AG04450 (cell line): ENCODE data around the gene POU6F1. TPM values are rescaled to one million over a fixed set of nuclear protein-coding genes. Genes with fewer than 3 reads are reported as not detected.

Experiments used
- CTCF ChIA-PET: fragments of 300-600, 350-600 bp; formaldehyde crosslinking; extraction: SDS; loops from one replicate; lab custom pipeline; 2022; ENCODE audit warnings: antibody characterized with exemption, inconsistent platforms; lab: Charles Lee
- POLR2A ChIA-PET: fragments of 350-600 bp; formaldehyde crosslinking; extraction: SDS; loops from one replicate; lab custom pipeline; 2021; ENCODE audit warnings: antibody characterized with exemption, inconsistent platforms; lab: Yijun Ruan, JAX
- DNase-seq: peaks from one replicate; pipeline ENCODE4 v3.0.0-alpha.2; 2011; ENCODE audit warnings: low read depth, low spot score
- H3K27ac ChIP-seq: one replicate; pipeline ENCODE4 v1.5.1; 2012; ENCODE audit warnings: low read depth, low read length, control low read depth
- H3K27me3 ChIP-seq: one replicate; pipeline ENCODE4 v1.6.0; 2012; ENCODE audit warnings: low read length; ENCODE audit not compliant: control insufficient read depth, insufficient read depth
- H3K4me3 ChIP-seq: 2 replicates; pipeline ENCODE4 v1.5.1; 2011; ENCODE audit warnings: mild to moderate bottlenecking, low read depth, low read length, control low read depth
- H3K9me3 ChIP-seq: 2 replicates; pipeline ENCODE4 v1.5.1; 2012; ENCODE audit warnings: low read length; ENCODE audit not compliant: control insufficient read depth, insufficient read depth
- polyA plus RNA-seq: library from polyadenylated mRNA; depleted of rRNA; stranded (reverse); fragments of >200 nt; gene quantifications from 2 replicates; pipeline ENCODE4 v1.2.3, GENCODE V29; 2011
- TF ChIP-seq, protein P1 (sequence below): IDR thresholded peaks from 2 replicates; pipeline ENCODE4 v1.5.1; 2011; ENCODE audit warnings: low read depth, low read length, control low read depth, inconsistent platforms

POU6F1 gene
- polyA plus RNA-seq, 1 experiment: 3.1 TPM

DNA sequence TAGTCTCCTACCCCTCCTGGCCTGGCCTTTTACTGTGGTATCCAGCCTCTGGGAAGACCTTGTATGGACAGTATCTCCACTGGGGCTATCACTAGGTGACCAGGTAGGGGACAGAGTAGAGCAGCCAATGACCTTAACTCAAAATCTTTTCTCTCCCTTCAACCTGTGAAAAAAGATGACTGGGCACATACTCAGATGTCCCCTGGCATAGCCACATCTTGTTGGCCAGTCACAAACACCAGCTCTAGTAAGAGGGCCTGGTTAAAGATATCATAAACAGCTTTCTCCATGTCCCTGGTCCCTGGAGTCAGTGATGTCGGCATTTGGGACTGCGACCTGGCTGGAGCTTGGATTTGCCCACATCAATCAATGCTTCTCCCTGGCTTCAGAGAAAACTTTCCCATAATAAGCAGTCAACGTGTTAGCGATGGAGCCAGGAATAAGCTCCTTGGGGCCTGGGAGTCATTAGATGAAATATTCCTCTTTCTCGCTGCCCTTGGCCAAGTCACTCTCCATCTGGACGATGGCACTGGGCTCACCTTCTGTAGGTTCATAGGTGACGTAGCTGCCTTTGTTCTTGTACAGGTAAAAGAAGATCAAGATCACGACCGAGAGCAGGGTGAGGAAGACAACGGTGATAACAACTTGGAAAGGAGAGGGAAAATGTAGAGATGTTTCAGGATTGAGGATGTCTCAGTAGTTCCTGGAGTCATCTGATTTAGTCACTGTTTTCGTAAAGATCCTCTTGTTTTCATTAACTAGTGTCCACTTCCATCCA lies 27.8 kb upstream of the POU6F1 start:
- no peak overlapping the region for H3K4me3 ChIP-seq
- CTCF ChIA-PET: interaction anchor here (1.2 to 1.3 kb wide), 2 partner anchors 27 to 95 kb away, joined by 3 to 4 read pairs; no protein-coding TSS in a partner anchor
- peak overlapping the region; percentile 52 for H3K27ac ChIP-seq
- no peaks in the 10 kb centered on the region for H3K9me3 ChIP-seq
- TF ChIP-seq, protein P1, sequence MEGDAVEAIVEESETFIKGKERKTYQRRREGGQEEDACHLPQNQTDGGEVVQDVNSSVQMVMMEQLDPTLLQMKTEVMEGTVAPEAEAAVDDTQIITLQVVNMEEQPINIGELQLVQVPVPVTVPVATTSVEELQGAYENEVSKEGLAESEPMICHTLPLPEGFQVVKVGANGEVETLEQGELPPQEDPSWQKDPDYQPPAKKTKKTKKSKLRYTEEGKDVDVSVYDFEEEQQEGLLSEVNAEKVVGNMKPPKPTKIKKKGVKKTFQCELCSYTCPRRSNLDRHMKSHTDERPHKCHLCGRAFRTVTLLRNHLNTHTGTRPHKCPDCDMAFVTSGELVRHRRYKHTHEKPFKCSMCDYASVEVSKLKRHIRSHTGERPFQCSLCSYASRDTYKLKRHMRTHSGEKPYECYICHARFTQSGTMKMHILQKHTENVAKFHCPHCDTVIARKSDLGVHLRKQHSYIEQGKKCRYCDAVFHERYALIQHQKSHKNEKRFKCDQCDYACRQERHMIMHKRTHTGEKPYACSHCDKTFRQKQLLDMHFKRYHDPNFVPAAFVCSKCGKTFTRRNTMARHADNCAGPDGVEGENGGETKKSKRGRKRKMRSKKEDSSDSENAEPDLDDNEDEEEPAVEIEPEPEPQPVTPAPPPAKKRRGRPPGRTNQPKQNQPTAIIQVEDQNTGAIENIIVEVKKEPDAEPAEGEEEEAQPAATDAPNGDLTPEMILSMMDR: no peak
- DNase-seq: no peak
- POLR2A ChIA-PET: interaction anchor here (0.5 kb wide), 1 partner anchor 28 kb away, joined by 3 read pairs; the partner anchor contains the start of gene POU6F1
- H3K27me3 ChIP-seq: no peaks in the 10 kb centered on the region

DNA sequence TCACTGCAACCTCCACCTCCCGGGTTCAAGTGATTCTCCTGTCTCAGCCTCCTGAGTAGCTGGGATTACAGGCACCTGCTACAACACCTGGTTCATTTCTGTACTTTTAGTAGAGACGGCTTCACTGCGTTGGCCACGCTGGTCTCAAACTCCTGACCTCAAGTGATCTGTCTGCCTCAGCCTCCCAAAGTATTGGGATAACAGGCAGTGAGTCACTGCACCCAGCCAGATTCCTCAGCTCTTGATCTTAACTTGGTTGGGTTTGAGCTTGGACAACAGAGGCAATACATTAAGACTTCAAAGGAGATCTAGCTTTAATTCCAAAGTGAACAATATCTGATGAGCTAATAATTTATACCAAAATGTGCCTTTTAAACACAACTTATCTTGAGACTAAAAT lies 26.4 kb upstream of the POU6F1 start:
- no peak for DNase-seq
- TF ChIP-seq, protein P1: no peak
- POLR2A ChIA-PET: interaction anchor here (0.5 to 1.5 kb wide), 3 partner anchors 26 to 419 kb away, joined by 3 to 8 read pairs (median 4); partner anchors contain the start of gene POU6F1

DNA sequence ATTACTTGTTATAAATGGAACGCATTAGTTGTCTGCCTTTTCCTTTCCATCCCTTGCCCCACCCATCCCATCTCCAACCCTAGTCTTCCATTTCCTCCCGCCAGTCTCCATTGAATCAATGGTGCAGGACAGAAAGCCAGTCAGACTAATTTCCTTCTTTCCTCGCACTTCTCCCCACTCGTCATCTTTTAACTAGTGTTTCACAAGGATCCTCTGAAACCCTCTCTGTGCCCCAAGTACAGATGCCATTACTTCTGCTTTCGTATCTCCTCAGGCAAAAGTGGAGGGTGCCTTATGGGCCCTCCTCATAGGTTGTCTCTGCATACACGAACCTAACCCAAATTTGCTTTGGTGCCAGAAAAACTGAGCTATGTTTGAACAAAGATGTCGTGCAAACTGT lies 25.0 kb upstream of the POU6F1 start:
- no peak overlapping the region for H3K27ac ChIP-seq
- CTCF ChIA-PET: interaction anchor here (1.5 kb wide), 1 partner anchor 196 kb away, joined by 4 read pairs; no protein-coding TSS in a partner anchor
- H3K9me3 ChIP-seq: peaks cover 4% of the 10 kb centered on the region; the same call in 1 of the 2 replicates
- DNase-seq: no peak
- H3K27me3 ChIP-seq: no peaks in the 10 kb centered on the region
- POLR2A ChIA-PET: no interaction called here
- H3K4me3 ChIP-seq: no peak overlapping the region
- TF ChIP-seq, protein P1: no peak

More for the DNA sequence above, 26.4 kb upstream of the POU6F1 start:
- H3K27ac ChIP-seq: no peak overlapping the region
- no peaks in the 10 kb centered on the region for H3K27me3 ChIP-seq
- H3K9me3 ChIP-seq: no peaks in the 10 kb centered on the region
- CTCF ChIA-PET: interaction anchor here (1.5 kb wide), 2 partner anchors 97 to 197 kb away, joined by 4 to 5 read pairs; no protein-coding TSS in a partner anchor
- no peak overlapping the region for H3K4me3 ChIP-seq

DNA sequence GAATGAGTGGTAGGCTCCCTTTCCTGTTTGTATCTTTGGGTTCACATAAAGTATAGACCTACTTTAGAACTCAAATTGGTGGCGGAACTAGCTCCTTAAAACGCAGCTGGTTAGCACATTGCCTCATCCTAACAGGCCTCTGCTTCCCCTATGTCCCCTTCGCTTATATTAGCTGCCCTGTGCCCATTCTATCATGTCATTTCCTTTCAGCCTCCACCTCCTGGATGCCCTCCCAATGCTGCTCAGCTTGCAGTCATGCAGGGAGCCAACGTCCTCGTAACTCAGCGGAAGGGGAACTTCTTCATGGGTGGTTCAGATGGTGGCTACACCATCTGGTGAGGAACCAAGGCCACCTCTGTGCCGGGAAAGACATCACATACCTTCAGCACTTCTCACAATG lies 24.3 kb upstream of the POU6F1 start:
- Histone ChIP-seq H3K4me3 (no peak overlapping the region), H3K9me3 (peaks cover 4% of the 10 kb centered on the region; the same call in 1 of the 2 replicates), H3K27ac (peak overlapping the region; percentile 21), H3K27me3 (no peaks in the 10 kb centered on the region)
- TF ChIP-seq, protein P1: no peak
- no peak for DNase-seq
- ChIA-PET CTCF (no interaction called here), POLR2A (no interaction called here)

DNA sequence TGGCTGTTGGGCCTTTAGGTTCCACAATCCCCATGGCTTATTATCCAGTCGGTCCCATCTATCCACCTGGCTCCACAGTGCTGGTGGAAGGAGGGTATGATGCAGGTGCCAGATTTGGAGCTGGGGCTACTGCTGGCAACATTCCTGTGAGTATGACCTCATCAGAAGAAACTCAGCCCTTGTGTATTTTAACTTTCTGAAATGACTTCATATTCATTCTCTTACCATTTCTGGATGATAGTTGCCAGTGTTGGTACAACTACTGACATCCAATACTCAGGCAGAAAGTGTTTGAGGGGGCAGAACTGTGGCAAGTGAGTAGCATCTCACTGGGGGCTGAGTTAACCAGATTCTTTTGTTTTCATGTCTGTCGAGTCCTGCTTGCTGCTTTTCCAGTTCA lies 23.1 kb upstream of the POU6F1 start:
- TF ChIP-seq, protein P1: no peak
- no peak overlapping the region for H3K27ac ChIP-seq
- H3K4me3 ChIP-seq: no peak overlapping the region
- ChIA-PET CTCF (interaction anchor here (0.8 to 2.2 kb wide), 3 partner anchors 12 to 194 kb away, joined by 3 to 10 read pairs (median 3); no protein-coding TSS in a partner anchor), POLR2A (interaction anchor here (0.9 to 1.1 kb wide), 2 partner anchors 10 to 12 kb away, joined by 3 read pairs; no protein-coding TSS in a partner anchor)
- DNase-seq: peak; percentile 32
- peaks cover 4% of the 10 kb centered on the region; the same call in 1 of the 2 replicates for H3K9me3 ChIP-seq
- H3K27me3 ChIP-seq: no peaks in the 10 kb centered on the region
